Fibroblast of the aortic adventitia (primary cell): ENCODE results near the gene SHC4. TPM values are rescaled to one million over a fixed set of nuclear protein-coding genes. Genes with fewer than 3 reads are reported as not detected.

Source experiments
- DNase-seq: peaks from one replicate; pipeline ENCODE4 v3.0.0-alpha.2; 2010; ENCODE audit warnings: low read depth
- H3K4me3 ChIP-seq: 2 replicates; pipeline ENCODE4 v1.5.1; 2011; ENCODE audit warnings: low read depth, mild to moderate bottlenecking, control low read depth, low read length, moderate library complexity
- total RNA-seq: library from RNA; depleted of rRNA; stranded (reverse); fragments of >200 nt; gene quantifications from 2 replicates; pipeline ENCODE4 v1.2.3, GENCODE V29; 2012; ENCODE audit warnings: low replicate concordance
- TF ChIP-seq, protein P1 (sequence below): IDR thresholded peaks from 2 replicates; pipeline ENCODE4 v1.5.1; 2011; ENCODE audit warnings: mild to moderate bottlenecking, low read length, control low read depth, inconsistent platforms; ENCODE audit not compliant: insufficient read depth

The SHC4 gene
- total RNA-seq, 1 donor = 2.2 TPM

DNA sequence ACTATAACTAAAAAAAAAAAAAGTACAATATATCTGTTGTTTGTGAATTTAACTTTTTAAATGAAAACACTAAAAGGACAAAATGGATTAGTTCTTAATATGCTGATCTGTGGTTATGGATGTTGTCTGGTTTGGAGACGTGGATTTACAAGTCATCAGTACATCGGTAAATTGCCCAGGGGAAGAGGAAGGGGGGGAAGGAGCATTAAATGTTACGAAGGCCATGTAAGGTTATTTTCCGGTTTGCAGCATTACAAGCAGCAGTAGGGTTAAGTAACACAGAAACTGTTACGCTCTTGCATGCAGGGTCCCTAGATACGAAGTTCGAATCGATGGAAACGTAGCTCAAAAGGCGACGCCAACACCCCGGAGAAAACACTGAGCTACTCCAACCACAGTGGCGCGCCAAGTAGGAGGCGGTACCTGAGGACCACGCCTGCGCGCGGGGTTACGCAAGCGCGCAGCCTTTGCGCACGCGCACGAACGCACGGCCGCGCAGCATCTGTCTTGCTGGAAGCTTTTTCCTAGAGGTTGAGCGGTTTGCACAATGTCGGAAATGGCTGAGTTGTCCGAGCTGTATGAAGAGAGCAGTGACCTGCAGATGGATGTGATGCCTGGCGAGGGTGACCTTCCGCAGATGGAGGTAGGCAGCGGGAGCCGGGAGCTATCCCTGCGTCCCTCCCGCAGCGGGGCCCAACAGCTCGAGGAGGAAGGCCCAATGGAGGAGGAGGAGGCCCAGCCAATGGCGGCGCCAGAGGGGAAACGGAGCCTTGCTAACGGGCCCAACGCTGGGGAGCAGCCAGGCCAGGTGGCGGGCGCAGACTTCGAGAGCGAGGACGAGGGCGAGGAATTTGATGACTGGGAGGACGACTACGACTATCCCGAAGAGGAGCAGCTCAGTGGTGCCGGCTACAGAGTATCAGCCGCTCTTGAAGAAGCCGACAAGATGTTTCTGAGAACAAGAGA is 85.8 kb downstream of the SHC4 start, which contains the start of gene EID1:
Gene EID1, plus strand, starts transcription at position 505 of the 966 bp plus-strand sequence. Its CDS starts 43 bp downstream, at position 548.
- peak; percentile 96 for DNase-seq
- TF ChIP-seq, protein P1, sequence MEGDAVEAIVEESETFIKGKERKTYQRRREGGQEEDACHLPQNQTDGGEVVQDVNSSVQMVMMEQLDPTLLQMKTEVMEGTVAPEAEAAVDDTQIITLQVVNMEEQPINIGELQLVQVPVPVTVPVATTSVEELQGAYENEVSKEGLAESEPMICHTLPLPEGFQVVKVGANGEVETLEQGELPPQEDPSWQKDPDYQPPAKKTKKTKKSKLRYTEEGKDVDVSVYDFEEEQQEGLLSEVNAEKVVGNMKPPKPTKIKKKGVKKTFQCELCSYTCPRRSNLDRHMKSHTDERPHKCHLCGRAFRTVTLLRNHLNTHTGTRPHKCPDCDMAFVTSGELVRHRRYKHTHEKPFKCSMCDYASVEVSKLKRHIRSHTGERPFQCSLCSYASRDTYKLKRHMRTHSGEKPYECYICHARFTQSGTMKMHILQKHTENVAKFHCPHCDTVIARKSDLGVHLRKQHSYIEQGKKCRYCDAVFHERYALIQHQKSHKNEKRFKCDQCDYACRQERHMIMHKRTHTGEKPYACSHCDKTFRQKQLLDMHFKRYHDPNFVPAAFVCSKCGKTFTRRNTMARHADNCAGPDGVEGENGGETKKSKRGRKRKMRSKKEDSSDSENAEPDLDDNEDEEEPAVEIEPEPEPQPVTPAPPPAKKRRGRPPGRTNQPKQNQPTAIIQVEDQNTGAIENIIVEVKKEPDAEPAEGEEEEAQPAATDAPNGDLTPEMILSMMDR = no peak
- H3K4me3 ChIP-seq = peak within 1 kb of the TSS; percentile 98

DNA sequence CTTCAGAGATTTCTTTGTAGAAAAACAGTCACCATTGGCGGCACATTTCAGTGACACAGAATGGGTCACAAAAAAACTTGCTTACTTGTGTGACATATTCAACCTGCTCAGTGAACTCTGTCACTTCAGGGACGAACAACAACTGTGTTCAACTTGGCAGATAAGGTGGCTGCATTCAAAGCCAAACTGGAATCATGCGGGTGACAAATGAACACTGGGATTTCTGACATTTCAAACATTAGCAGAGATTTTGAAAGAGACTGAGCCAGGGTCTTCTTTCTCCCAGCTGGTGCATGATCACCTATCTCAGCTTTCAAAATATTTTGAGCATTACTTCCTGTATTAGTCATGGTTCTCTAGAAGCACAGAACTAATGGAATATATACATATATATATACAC is 87.7 kb downstream of the SHC4 start:
- DNase-seq = no peak
- H3K4me3 ChIP-seq = no peak overlapping the region
- TF ChIP-seq, protein P1 = no peak

- no peak for DNase-seq
- TF ChIP-seq, protein P1 = no peak
- no peak overlapping the region for H3K4me3 ChIP-seq
These were observed 88.3 kb downstream of the SHC4 start for GRCh38 chr15:48875241-48875960.

DNA sequence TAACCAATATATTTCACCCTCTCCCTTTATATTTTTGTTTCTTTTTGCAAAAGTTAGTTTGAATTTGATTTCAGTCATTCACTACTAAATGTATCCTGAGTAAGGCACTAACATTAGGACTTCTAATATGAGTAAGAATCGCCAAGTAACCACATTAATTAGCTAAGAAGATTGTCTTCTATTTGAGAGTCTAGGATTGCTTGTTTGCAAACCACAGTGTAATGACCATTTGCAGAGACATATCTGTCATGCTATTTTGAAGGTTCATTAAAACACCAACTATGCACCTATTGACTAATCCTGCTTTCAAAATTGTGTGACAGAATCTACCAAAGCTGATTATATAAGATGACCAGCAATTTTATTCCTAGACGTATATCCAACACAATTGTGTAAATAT is 91.1 kb downstream of the SHC4 start:
- TF ChIP-seq, protein P1 = no peak
- no peak for DNase-seq
- no peak overlapping the region for H3K4me3 ChIP-seq

- DNase-seq = no peak
- no peak overlapping the region for H3K4me3 ChIP-seq
- TF ChIP-seq, protein P1 = no peak
These were observed 92.2 kb downstream of the SHC4 start for GRCh38 chr15:48871542-48871941.

- DNase-seq = no peak
- no peak overlapping the region for H3K4me3 ChIP-seq
- TF ChIP-seq, protein P1 = no peak
These were observed 93.8 kb downstream of the SHC4 start for GRCh38 chr15:48869966-48870365.
